ENCODE results near the gene PRPF40B.

The PRPF40B gene

GRCh38 chr12:49661191-49661590 is 37.8 kb downstream of the PRPF40B start:
- DNase-seq (ENCODE audit: low spot score), result no peak

- DNase-seq (ENCODE audit: low spot score), result no peak
Observed at GRCh38 chr12:49661746-49662145, 38.4 kb downstream of the PRPF40B start.

- peak; percentile 84 for DNase-seq (ENCODE audit: low spot score)
Observed at GRCh38 chr12:49662998-49663843, 39.9 kb downstream of the PRPF40B start.

- no peak for DNase-seq (ENCODE audit: low spot score)
Observed at GRCh38 chr12:49664167-49664566, 40.8 kb downstream of the PRPF40B start.

- DNase-seq (ENCODE audit: low spot score), result no peak
Observed at GRCh38 chr12:49664591-49665239, 41.4 kb downstream of the PRPF40B start.

GRCh38 chr12:49665384-49665783 is 42.0 kb downstream of the PRPF40B start:
- DNase-seq (ENCODE audit: low spot score), result no peak

- no peak for DNase-seq (ENCODE audit: low spot score)
Observed at GRCh38 chr12:49666176-49666575, 42.8 kb downstream of the PRPF40B start.

GRCh38 chr12:49667325-49668090 is 44.1 kb downstream of the PRPF40B start:
- DNase-seq (ENCODE audit: low spot score), result peak; percentile 40

- DNase-seq (ENCODE audit: low spot score), result no peak
Observed at GRCh38 chr12:49669796-49670195, 46.4 kb downstream of the PRPF40B start.

GRCh38 chr12:49671031-49671765 is 47.8 kb downstream of the PRPF40B start:
- DNase-seq (ENCODE audit: low spot score), result no peak

GRCh38 chr12:49672301-49673217 is 49.2 kb downstream of the PRPF40B start:
- DNase-seq (ENCODE audit: low spot score), result no peak

- peak; percentile 93 for DNase-seq (ENCODE audit: low spot score)
Observed at GRCh38 chr12:49673446-49674317, 50.3 kb downstream of the PRPF40B start.

- DNase-seq (ENCODE audit: low spot score), result peak; percentile 17
Observed at GRCh38 chr12:49674318-49674981, 51.1 kb downstream of the PRPF40B start.

GRCh38 chr12:49675137-49675536 is 51.8 kb downstream of the PRPF40B start:
- DNase-seq (ENCODE audit: low spot score), result no peak

GRCh38 chr12:49678711-49679110 is 55.4 kb downstream of the PRPF40B start:
- DNase-seq (ENCODE audit: low spot score), result no peak

GRCh38 chr12:49680075-49680474 is 56.7 kb downstream of the PRPF40B start:
- DNase-seq (ENCODE audit: low spot score), result no peak

- no peak for DNase-seq (ENCODE audit: low spot score)
Observed at GRCh38 chr12:49683599-49684309, 60.4 kb downstream of the PRPF40B start.

GRCh38 chr12:49684310-49684854 is 61.0 kb downstream of the PRPF40B start:
- DNase-seq (ENCODE audit: low spot score), result no peak
